ENCODE measurements around the gene TEX28. TPM values are rescaled to one million over a fixed set of nuclear protein-coding genes. Genes with fewer than 3 reads are reported as not detected.

The TEX28 gene
- total and polyA plus RNA-seq, 2 experiments from 2014 or later = not detected

- Mint-ChIP-seq H3K9me3 (no peaks in the 10 kb centered on the region; the same call in 2 of the 3 replicates), H3K4me1 (peaks cover 11% of the 10 kb centered on the region; the same call in 2 of the 3 replicates), H3K4me3 (no peak overlapping the region), H3K27ac (no peak overlapping the region), H3K36me3 (ENCODE audit: low read depth) (no peaks in the 10 kb centered on the region), H3K27me3 (ENCODE audit: insufficient read depth, low read depth, poor library complexity) (peaks cover 4% of the 10 kb centered on the region)
- ATAC-seq = no peak
- H4K20me1 ChIP-seq (replicated peaks; ENCODE audit: insufficient read depth) = no peaks in the 10 kb centered on the region
- no peaks in the 10 kb centered on the region for H3K27me3 ChIP-seq (ENCODE audit: insufficient read depth)
- TF ChIP-seq POLR2AphosphoS5 (IDR thresholded peaks at IDR 0.05; ENCODE audit: low read depth) = no peak
- TF ChIP-seq ZNF114 (CRISPR knock-in tag; IDR thresholded peaks at IDR 0.05) = no peak
- TF ChIP-seq NANOG (IDR thresholded peaks at IDR 0.05; ENCODE audit: borderline replicate concordance) = no peak
- TF ChIP-seq EZH2 (IDR thresholded peaks at IDR 0.05; ENCODE audit: low read depth, unreplicated experiment) = no peak
- TF ChIP-seq JUNB (IDR thresholded peaks at IDR 0.05; ENCODE audit: unreplicated experiment) = no peak
- no peak for TF ChIP-seq STAT1 (IDR thresholded peaks at IDR 0.05; ENCODE audit: unreplicated experiment)
- no peak for TF ChIP-seq ETS1 (IDR thresholded peaks at IDR 0.05)
- TF ChIP-seq, protein P1, sequence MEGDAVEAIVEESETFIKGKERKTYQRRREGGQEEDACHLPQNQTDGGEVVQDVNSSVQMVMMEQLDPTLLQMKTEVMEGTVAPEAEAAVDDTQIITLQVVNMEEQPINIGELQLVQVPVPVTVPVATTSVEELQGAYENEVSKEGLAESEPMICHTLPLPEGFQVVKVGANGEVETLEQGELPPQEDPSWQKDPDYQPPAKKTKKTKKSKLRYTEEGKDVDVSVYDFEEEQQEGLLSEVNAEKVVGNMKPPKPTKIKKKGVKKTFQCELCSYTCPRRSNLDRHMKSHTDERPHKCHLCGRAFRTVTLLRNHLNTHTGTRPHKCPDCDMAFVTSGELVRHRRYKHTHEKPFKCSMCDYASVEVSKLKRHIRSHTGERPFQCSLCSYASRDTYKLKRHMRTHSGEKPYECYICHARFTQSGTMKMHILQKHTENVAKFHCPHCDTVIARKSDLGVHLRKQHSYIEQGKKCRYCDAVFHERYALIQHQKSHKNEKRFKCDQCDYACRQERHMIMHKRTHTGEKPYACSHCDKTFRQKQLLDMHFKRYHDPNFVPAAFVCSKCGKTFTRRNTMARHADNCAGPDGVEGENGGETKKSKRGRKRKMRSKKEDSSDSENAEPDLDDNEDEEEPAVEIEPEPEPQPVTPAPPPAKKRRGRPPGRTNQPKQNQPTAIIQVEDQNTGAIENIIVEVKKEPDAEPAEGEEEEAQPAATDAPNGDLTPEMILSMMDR (conservative IDR thresholded peaks at IDR 0.05; ENCODE audit: low read depth in 2 of 2) = no peak
- TF ChIP-seq EZH2phosphoT487 (IDR thresholded peaks at IDR 0.05; ENCODE audit: unreplicated experiment) = no peak
- TF ChIP-seq CREB1 (CRISPR knock-in tag; IDR thresholded peaks at IDR 0.05; ENCODE audit: low read depth) = no peak
- TF ChIP-seq, protein P2, sequence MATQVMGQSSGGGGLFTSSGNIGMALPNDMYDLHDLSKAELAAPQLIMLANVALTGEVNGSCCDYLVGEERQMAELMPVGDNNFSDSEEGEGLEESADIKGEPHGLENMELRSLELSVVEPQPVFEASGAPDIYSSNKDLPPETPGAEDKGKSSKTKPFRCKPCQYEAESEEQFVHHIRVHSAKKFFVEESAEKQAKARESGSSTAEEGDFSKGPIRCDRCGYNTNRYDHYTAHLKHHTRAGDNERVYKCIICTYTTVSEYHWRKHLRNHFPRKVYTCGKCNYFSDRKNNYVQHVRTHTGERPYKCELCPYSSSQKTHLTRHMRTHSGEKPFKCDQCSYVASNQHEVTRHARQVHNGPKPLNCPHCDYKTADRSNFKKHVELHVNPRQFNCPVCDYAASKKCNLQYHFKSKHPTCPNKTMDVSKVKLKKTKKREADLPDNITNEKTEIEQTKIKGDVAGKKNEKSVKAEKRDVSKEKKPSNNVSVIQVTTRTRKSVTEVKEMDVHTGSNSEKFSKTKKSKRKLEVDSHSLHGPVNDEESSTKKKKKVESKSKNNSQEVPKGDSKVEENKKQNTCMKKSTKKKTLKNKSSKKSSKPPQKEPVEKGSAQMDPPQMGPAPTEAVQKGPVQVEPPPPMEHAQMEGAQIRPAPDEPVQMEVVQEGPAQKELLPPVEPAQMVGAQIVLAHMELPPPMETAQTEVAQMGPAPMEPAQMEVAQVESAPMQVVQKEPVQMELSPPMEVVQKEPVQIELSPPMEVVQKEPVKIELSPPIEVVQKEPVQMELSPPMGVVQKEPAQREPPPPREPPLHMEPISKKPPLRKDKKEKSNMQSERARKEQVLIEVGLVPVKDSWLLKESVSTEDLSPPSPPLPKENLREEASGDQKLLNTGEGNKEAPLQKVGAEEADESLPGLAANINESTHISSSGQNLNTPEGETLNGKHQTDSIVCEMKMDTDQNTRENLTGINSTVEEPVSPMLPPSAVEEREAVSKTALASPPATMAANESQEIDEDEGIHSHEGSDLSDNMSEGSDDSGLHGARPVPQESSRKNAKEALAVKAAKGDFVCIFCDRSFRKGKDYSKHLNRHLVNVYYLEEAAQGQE (IDR thresholded peaks at IDR 0.05; ENCODE audit: unreplicated experiment) = no peak
- TF ChIP-seq, protein P3, sequence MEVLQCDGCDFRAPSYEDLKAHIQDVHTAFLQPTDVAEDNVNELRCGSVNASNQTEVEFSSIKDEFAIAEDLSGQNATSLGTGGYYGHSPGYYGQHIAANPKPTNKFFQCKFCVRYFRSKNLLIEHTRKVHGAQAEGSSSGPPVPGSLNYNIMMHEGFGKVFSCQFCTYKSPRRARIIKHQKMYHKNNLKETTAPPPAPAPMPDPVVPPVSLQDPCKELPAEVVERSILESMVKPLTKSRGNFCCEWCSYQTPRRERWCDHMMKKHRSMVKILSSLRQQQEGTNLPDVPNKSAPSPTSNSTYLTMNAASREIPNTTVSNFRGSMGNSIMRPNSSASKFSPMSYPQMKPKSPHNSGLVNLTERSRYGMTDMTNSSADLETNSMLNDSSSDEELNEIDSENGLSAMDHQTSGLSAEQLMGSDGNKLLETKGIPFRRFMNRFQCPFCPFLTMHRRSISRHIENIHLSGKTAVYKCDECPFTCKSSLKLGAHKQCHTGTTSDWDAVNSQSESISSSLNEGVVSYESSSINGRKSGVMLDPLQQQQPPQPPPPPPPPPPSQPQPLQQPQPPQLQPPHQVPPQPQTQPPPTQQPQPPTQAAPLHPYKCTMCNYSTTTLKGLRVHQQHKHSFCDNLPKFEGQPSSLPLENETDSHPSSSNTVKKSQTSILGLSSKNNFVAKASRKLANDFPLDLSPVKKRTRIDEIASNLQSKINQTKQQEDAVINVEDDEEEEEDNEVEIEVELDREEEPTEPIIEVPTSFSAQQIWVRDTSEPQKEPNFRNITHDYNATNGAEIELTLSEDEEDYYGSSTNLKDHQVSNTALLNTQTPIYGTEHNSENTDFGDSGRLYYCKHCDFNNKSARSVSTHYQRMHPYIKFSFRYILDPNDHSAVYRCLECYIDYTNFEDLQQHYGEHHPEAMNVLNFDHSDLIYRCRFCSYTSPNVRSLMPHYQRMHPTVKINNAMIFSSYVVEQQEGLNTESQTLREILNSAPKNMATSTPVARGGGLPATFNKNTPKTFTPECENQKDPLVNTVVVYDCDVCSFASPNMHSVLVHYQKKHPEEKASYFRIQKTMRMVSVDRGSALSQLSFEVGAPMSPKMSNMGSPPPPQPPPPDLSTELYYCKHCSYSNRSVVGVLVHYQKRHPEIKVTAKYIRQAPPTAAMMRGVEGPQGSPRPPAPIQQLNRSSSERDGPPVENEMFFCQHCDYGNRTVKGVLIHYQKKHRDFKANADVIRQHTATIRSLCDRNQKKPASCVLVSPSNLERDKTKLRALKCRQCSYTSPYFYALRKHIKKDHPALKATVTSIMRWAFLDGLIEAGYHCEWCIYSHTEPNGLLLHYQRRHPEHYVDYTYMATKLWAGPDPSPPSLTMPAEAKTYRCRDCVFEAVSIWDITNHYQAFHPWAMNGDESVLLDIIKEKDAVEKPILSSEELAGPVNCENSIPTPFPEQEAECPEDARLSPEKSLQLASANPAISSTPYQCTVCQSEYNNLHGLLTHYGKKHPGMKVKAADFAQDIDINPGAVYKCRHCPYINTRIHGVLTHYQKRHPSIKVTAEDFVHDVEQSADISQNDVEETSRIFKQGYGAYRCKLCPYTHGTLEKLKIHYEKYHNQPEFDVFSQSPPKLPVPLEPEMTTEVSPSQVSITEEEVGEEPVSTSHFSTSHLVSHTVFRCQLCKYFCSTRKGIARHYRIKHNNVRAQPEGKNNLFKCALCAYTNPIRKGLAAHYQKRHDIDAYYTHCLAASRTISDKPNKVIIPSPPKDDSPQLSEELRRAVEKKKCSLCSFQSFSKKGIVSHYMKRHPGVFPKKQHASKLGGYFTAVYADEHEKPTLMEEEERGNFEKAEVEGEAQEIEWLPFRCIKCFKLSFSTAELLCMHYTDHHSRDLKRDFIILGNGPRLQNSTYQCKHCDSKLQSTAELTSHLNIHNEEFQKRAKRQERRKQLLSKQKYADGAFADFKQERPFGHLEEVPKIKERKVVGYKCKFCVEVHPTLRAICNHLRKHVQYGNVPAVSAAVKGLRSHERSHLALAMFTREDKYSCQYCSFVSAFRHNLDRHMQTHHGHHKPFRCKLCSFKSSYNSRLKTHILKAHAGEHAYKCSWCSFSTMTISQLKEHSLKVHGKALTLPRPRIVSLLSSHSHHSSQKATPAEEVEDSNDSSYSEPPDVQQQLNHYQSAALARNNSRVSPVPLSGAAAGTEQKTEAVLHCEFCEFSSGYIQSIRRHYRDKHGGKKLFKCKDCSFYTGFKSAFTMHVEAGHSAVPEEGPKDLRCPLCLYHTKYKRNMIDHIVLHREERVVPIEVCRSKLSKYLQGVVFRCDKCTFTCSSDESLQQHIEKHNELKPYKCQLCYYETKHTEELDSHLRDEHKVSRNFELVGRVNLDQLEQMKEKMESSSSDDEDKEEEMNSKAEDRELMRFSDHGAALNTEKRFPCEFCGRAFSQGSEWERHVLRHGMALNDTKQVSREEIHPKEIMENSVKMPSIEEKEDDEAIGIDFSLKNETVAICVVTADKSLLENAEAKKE (CRISPR knock-in tag; IDR thresholded peaks at IDR 0.05) = no peak
- TF ChIP-seq ZNF331 (CRISPR knock-in tag; IDR thresholded peaks at IDR 0.05; ENCODE audit: low read depth) = no peak
- no peaks in the 10 kb centered on the region for H3K4me1 ChIP-seq (ENCODE audit: insufficient read depth)
- no peak overlapping the region for H3K27ac ChIP-seq (ENCODE audit: low read depth)
- no peaks in the 10 kb centered on the region for H3F3A ChIP-seq (replicated peaks; ENCODE audit: low read depth)
- H3K36me3 ChIP-seq (ENCODE audit: insufficient read depth) = no peaks in the 10 kb centered on the region
- H3K4me2 ChIP-seq = no peak overlapping the region
- no peak overlapping the region for H2AFZ ChIP-seq
- no peak overlapping the region for H3K4me3 ChIP-seq
- no peaks in the 10 kb centered on the region for H3K79me2 ChIP-seq (replicated peaks; ENCODE audit: insufficient read depth)
- H3K9me2 ChIP-seq (ENCODE audit: insufficient read depth) = no peaks in the 10 kb centered on the region
- no peak for DNase-seq (ENCODE audit: low spot score)
These were observed 14.3 kb upstream of the TEX28 start for GRCh38 chrX:154309041-154309775.
